Mesendoderm (in vitro differentiated cells): Measurements from ENCODE around the gene TCN1.

Source experiments
- DNase-seq: peaks from one replicate; pipeline ENCODE4 v3.0.0; 2013
- H2AK5ac ChIP-seq: 2 replicates; pipeline ENCODE4 v1.6.1; 2013; ENCODE audit warnings: low read length, inconsistent platforms
- H2BK120ac ChIP-seq: 2 replicates; pipeline ENCODE4 v1.6.1; 2013; ENCODE audit warnings: low read depth, mild to moderate bottlenecking, low read length, moderate library complexity, mixed read lengths
- H2BK15ac ChIP-seq: replicated peaks from 2 replicates; pipeline ENCODE4 v1.6.1; 2013; ENCODE audit warnings: low read depth, mild to moderate bottlenecking, moderate library complexity
- H2BK5ac ChIP-seq: 2 replicates; pipeline ENCODE4 v1.6.1; 2013; ENCODE audit warnings: low read length, inconsistent platforms
- H3K18ac ChIP-seq: 2 replicates; pipeline ENCODE4 v1.6.1; 2013; ENCODE audit warnings: mild to moderate bottlenecking, low read length, mixed read lengths
- H3K23ac ChIP-seq: one replicate; pipeline ENCODE4 v1.6.1; 2013; ENCODE audit warnings: low read length
- H3K27ac ChIP-seq: 2 replicates; pipeline ENCODE4 v1.5.1; 2013; ENCODE audit warnings: low read depth, mild to moderate bottlenecking, inconsistent platforms, low read length, moderate library complexity
- H3K27me3 ChIP-seq: 2 replicates; pipeline ENCODE4 v1.6.1; 2013; ENCODE audit warnings: low read length, control low read depth, mild to moderate bottlenecking, inconsistent platforms; ENCODE audit not compliant: insufficient read depth, poor library complexity
- H3K36me3 ChIP-seq: 2 replicates; pipeline ENCODE4 v1.6.1; 2013; ENCODE audit warnings: low read length, inconsistent platforms; ENCODE audit not compliant: control insufficient read depth, insufficient read depth
- H3K4ac ChIP-seq: one replicate; pipeline ENCODE4 v1.6.1; 2013; ENCODE audit warnings: low read depth, mild to moderate bottlenecking, low read length, moderate library complexity
- H3K4me1 ChIP-seq: 2 replicates; pipeline ENCODE4 v1.6.1; 2013; ENCODE audit warnings: low read depth, low read length, inconsistent platforms; ENCODE audit not compliant: control insufficient read depth
- H3K4me2 ChIP-seq: 2 replicates; pipeline ENCODE4 v1.6.1; 2013; ENCODE audit warnings: low read length
- H3K4me3 ChIP-seq: 2 replicates; pipeline ENCODE4 v1.5.1; 2013; ENCODE audit warnings: mild to moderate bottlenecking, low read length
- H3K56ac ChIP-seq: one replicate; pipeline ENCODE4 v1.6.1; 2013; ENCODE audit warnings: low read length
- H3K79me1 ChIP-seq: 2 replicates; pipeline ENCODE4 v1.6.1; 2013; ENCODE audit warnings: low read length, inconsistent platforms
- H3K79me2 ChIP-seq: 2 replicates; pipeline ENCODE4 v1.6.1; 2013; ENCODE audit warnings: mild to moderate bottlenecking, low read length; ENCODE audit not compliant: control insufficient read depth, insufficient read depth
- H3K9ac ChIP-seq: 2 replicates; pipeline ENCODE4 v1.6.1; 2013; ENCODE audit warnings: low read length, inconsistent platforms
- H4K5ac ChIP-seq: one replicate; pipeline ENCODE4 v1.6.1; 2013; ENCODE audit warnings: low read length
- H4K8ac ChIP-seq: one replicate; pipeline ENCODE4 v1.6.1; 2013; ENCODE audit warnings: low read depth, mild to moderate bottlenecking, control low read depth, low read length, moderate library complexity
- WGBS: extraction: QIAGEN DNeasy Blood & Tissue Kit; methylation state at CpG from one replicate; pipeline ENCODE4 v1.1.7; 2013; ENCODE audit warnings: low lambda C conversion rate, missing lambda C conversion rate; ENCODE audit not compliant: insufficient coverage; ENCODE audit errors: extremely low coverage; 5-methylcytosine and 5-hydroxymethylcytosine counted together

Gene TCN1

DNA sequence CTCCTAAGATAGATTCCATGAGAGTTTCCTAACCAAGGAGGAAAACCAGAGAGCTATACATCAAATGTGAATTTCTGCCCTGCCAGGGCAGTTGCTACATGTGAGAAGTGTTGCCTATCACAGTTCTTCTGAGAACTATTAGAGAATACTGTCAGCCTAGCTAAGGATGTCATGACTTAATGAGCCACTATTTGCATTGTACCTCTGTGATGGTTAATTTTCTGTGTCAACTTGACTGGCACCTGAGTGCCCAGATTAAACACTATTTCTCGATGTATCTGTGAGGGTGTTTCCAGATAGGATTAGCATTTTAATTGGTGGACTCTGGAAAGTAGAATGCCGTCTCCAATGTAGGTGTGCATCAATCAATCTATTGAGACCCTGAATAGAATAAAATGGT is 1.7 kb upstream of the TCN1 start:
- Histone ChIP-seq H3K18ac (no peak overlapping the region), H3K4me2 (no peak overlapping the region), H2BK120ac (no peak overlapping the region), H4K5ac (no peak overlapping the region), H3K4me1 (no peaks in the 10 kb centered on the region), H2BK15ac (no peak overlapping the region), H3K56ac (no peak overlapping the region), H3K4me3 (no peak overlapping the region), H2BK5ac (no peak overlapping the region), H3K4ac (no peak overlapping the region), H3K36me3 (no peaks in the 10 kb centered on the region), H3K27me3 (no peaks in the 10 kb centered on the region), H3K79me2 (no peaks in the 10 kb centered on the region), H4K8ac (no peak overlapping the region), H3K79me1 (no peaks in the 10 kb centered on the region), H3K27ac (no peak overlapping the region), H3K9ac (no peak overlapping the region), H2AK5ac (no peak overlapping the region), H3K23ac (no peak overlapping the region)
- DNase-seq: no peak
- no CpG with 5 or more reads among the region's 2 CpGs for WGBS

DNA sequence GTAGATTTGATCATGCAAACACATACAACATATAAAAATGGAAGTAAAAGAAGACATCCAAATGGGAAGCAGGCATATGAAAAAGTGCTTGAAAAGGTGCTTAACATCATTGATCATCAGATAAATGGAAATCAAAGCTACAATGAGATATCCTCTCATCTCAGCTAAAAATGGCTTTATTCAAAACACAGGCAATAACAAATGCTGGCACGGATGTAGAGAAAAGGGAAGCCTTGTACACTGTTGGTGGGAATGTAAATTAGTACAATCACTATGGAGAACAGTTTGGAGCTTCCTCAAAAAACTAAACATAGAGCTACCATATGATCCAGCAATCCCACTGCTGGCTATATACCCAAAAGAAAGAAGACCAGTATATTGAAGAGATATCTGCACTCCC is 549 bp upstream of the TCN1 start:
- no peak overlapping the region for H3K27ac ChIP-seq
- no peak for DNase-seq
- no peaks in the 10 kb centered on the region for H3K4me1 ChIP-seq
- H3K23ac ChIP-seq: no peak overlapping the region
- H2BK15ac ChIP-seq: no peak overlapping the region
- no peak overlapping the region for H3K4me3 ChIP-seq
- H3K4ac ChIP-seq: no peak overlapping the region
- H3K36me3 ChIP-seq: no peaks in the 10 kb centered on the region
- H3K56ac ChIP-seq: no peak overlapping the region
- no peak overlapping the region for H2BK120ac ChIP-seq
- H3K79me2 ChIP-seq: no peaks in the 10 kb centered on the region
- no peak overlapping the region for H3K4me2 ChIP-seq
- no peak overlapping the region for H4K8ac ChIP-seq
- no peak overlapping the region for H4K5ac ChIP-seq
- no peak overlapping the region for H3K9ac ChIP-seq
- H2AK5ac ChIP-seq: no peak overlapping the region
- H3K18ac ChIP-seq: no peak overlapping the region
- whole genome bisulfite sequencing: no CpG with 5 or more reads among the region's 1 CpG
- H2BK5ac ChIP-seq: no peak overlapping the region
- no peaks in the 10 kb centered on the region for H3K27me3 ChIP-seq
- no peaks in the 10 kb centered on the region for H3K79me1 ChIP-seq

DNA sequence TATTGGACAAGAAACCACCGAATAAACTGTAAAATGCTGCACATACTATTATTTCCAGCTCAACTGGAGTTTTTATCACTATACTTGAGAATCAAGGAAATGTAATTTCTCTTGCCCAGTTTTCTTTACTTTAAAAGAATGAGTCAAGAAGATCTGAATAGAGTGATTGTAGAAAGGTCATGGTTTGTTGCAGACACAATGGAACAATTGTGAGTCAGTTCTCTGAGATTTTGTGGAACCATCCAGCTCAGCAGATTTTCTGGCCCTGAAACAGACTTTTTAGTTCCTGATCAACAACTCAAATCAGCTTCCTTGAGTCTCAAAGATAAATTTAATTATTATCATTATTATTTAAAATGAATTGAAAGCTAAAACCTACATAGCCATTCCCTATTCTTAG is 1.3 kb downstream of the TCN1 start:
- Histone ChIP-seq H3K23ac (no peak overlapping the region), H3K9ac (no peak overlapping the region), H3K4me2 (no peak overlapping the region), H4K8ac (no peak overlapping the region), H2BK120ac (no peak overlapping the region), H3K79me1 (no peaks in the 10 kb centered on the region), H3K4me3 (no peak overlapping the region), H3K27me3 (no peaks in the 10 kb centered on the region), H3K18ac (no peak overlapping the region), H2BK5ac (no peak overlapping the region), H3K27ac (no peak overlapping the region), H2AK5ac (no peak overlapping the region), H3K4ac (no peak overlapping the region), H2BK15ac (no peak overlapping the region), H3K36me3 (no peaks in the 10 kb centered on the region), H4K5ac (no peak overlapping the region), H3K4me1 (no peaks in the 10 kb centered on the region), H3K56ac (no peak overlapping the region), H3K79me2 (no peaks in the 10 kb centered on the region)
- DNase-seq: no peak
- no CpG with 5 or more reads among the region's 1 CpG for WGBS

DNA sequence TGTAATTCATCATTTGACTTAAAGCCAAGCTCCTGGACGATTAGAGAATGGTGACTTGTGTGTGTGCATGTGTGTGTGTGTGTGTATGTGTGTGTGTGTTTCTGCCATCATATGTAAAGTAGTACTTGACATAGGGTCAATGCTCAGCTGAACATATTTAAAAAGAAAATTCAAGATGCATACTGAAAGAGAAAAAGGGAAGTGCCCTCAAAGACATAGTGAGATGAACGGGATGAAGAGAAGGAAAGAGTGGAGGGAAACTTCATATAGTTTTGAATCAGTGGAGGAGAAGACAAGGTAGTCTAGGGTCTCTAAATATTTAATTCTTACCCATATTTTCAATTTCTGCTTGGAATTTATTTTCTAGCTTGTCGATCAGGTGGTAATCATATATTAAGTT is 4.0 kb downstream of the TCN1 start:
- WGBS: no CpG with 5 or more reads among the region's 3 CpGs
- H4K8ac ChIP-seq: no peak overlapping the region
- no peak overlapping the region for H3K27ac ChIP-seq
- no peak overlapping the region for H2BK15ac ChIP-seq
- no peak overlapping the region for H3K9ac ChIP-seq
- H2AK5ac ChIP-seq: no peak overlapping the region
- H3K23ac ChIP-seq: no peak overlapping the region
- H3K36me3 ChIP-seq: no peaks in the 10 kb centered on the region
- no peaks in the 10 kb centered on the region for H3K79me1 ChIP-seq
- H2BK120ac ChIP-seq: no peak overlapping the region
- no peak for DNase-seq
- no peaks in the 10 kb centered on the region for H3K27me3 ChIP-seq
- H3K4me2 ChIP-seq: no peak overlapping the region
- no peaks in the 10 kb centered on the region for H3K79me2 ChIP-seq
- H3K18ac ChIP-seq: no peak overlapping the region
- no peak overlapping the region for H3K4me3 ChIP-seq
- no peak overlapping the region for H4K5ac ChIP-seq
- no peak overlapping the region for H3K4ac ChIP-seq
- no peak overlapping the region for H3K56ac ChIP-seq
- H3K4me1 ChIP-seq: peaks cover 5% of the 10 kb centered on the region
- no peak overlapping the region for H2BK5ac ChIP-seq

DNA sequence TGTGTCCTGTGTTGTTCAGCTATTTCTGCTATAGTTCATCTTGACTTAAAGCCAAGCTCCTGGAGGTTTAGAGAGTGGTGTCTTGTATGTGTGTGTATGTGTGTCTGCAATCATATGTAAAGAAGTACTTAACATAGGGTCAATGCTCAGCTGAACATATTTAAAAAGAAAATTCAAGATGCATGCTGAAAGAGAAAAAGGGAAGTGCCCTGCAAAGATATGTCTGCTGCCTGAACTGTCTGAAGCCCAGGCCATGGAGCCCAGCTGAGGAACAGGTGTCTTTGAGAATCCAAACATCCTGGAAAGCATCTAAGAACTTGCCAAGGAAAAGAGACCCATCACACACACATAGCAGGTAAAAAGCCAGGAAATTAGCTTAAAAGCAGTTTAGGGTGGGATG is 6.6 kb downstream of the TCN1 start:
- no peak overlapping the region for H3K4me3 ChIP-seq
- H3K9ac ChIP-seq: no peak overlapping the region

DNA sequence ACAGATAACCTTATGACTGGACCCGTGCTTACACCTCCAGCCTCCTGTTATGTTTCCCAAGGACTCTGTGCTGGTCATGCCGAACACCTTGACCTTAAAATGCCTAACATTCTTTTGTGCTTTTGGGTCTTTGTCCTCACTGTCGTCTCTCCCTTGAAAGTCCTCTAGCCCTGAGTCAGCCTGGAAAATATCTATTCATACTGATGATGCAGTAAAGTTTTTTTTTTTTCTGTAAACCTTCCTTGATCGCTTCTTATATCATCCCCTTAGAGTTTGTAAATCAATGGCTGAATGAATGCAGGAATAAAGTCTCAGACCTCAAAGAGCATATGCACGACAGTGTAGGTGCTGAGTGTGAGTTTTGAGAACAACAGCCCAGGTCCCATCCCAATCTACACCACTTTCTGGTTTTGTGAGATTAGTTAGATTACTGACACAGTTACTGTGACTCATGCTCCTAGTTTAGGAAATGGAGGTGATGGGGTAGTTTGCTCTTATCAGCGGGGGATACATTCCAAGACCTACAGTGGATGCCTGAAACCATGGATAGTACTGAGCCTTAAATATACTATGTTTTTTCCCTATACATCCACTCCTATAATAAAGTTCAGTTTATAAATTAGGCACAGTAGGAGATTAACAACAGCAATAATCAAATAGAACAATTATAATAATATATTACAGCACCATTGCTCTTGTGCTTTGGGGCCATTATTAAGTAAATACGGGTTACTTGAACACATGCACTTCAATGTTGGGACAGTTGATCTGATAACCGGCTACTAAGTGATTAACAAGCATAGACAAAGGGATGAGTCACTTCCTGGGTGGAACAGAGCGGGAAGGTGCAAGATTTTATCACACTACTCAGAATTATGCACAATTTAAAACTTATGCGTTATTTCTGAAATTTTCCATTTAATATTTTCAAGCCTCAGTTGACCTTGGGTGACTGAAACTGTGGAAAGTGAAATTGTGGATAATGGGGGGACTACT is 8.6 kb downstream of the TCN1 start:
- Histone ChIP-seq H3K27ac (peak overlapping the region; percentile 17), H3K79me1 (no peaks in the 10 kb centered on the region), H3K4me1 (peaks cover 7% of the 10 kb centered on the region), H2AK5ac (no peak overlapping the region), H4K5ac (no peak overlapping the region), H4K8ac (no peak overlapping the region), H3K4ac (no peak overlapping the region), H3K9ac (no peak overlapping the region), H3K4me2 (no peak overlapping the region), H3K79me2 (no peaks in the 10 kb centered on the region), H3K18ac (no peak overlapping the region), H3K27me3 (no peaks in the 10 kb centered on the region), H3K4me3 (no peak overlapping the region), H2BK15ac (no peak overlapping the region), H2BK120ac (no peak overlapping the region), H3K56ac (no peak overlapping the region), H2BK5ac (no peak overlapping the region), H3K36me3 (no peaks in the 10 kb centered on the region), H3K23ac (no peak overlapping the region)
- no CpG with 5 or more reads among the region's 10 CpGs for WGBS
- peak; percentile 89 for DNase-seq

More for the DNA sequence above, 6.6 kb downstream of the TCN1 start:
- Histone ChIP-seq H3K79me1 (no peaks in the 10 kb centered on the region), H3K4me1 (peaks cover 7% of the 10 kb centered on the region), H2BK5ac (no peak overlapping the region), H3K4ac (no peak overlapping the region), H3K4me2 (no peak overlapping the region), H2BK15ac (no peak overlapping the region), H3K27ac (no peak overlapping the region), H2AK5ac (no peak overlapping the region), H2BK120ac (no peak overlapping the region), H3K18ac (no peak overlapping the region), H3K36me3 (no peaks in the 10 kb centered on the region), H4K8ac (no peak overlapping the region), H4K5ac (no peak overlapping the region), H3K79me2 (no peaks in the 10 kb centered on the region), H3K56ac (no peak overlapping the region), H3K27me3 (no peaks in the 10 kb centered on the region), H3K23ac (no peak overlapping the region)
- no peak for DNase-seq
